MM.1S (cell line): ENCODE results near the gene IARS1.

ENCODE experiments used
- DNase-seq: peaks from one replicate; pipeline ENCODE4 v3.0.0-alpha.2; 2015
- H2AFZ ChIP-seq: fragments of 300-600 bp; sonication (generic); 2 replicates; pipeline ENCODE4 v1.6.0; 2016; ENCODE audit warnings: antibody characterized with exemption, low read length
- H3F3A ChIP-seq: fragments of 300-600 bp; sonication (generic); 2 replicates; pipeline ENCODE4 v1.6.1; 2016; ENCODE audit warnings: mild to moderate bottlenecking, antibody characterized with exemption, low read length, moderate library complexity, mixed read lengths; ENCODE audit not compliant: insufficient read depth
- H3K27ac ChIP-seq: fragments of 300-600 bp; sonication (generic); 2 replicates; pipeline ENCODE4 v1.5.1; 2016; ENCODE audit warnings: mild to moderate bottlenecking, low read length
- H3K27me3 ChIP-seq: fragments of 300-600 bp; sonication (generic); replicated peaks from 2 replicates; pipeline ENCODE4 v1.6.0; 2016; ENCODE audit warnings: low read length; ENCODE audit not compliant: insufficient read depth
- H3K36me3 ChIP-seq: fragments of 300-600 bp; sonication (generic); replicated peaks from 2 replicates; pipeline ENCODE4 v1.6.1; 2016; ENCODE audit warnings: mild to moderate bottlenecking, low read length, mixed read lengths; ENCODE audit not compliant: insufficient read depth
- H3K4me1 ChIP-seq: fragments of 300-600 bp; sonication (generic); 2 replicates; pipeline ENCODE4 v1.6.1; 2016; ENCODE audit warnings: low read length, mixed read lengths
- H3K4me2 ChIP-seq: fragments of 300-600 bp; sonication (generic); 2 replicates; pipeline ENCODE4 v1.6.0; 2016; ENCODE audit warnings: low read depth, low read length
- H3K4me3 ChIP-seq: fragments of 300-600 bp; sonication (generic); 2 replicates; pipeline ENCODE4 v1.5.1; 2016; ENCODE audit warnings: low read length, mixed read lengths
- H3K79me2 ChIP-seq: fragments of 300-600 bp; sonication (generic); 2 replicates; pipeline ENCODE4 v1.6.1; 2016; ENCODE audit warnings: mixed run types, low read length, mixed read lengths
- H3K9ac ChIP-seq: fragments of 300-600 bp; sonication (generic); 2 replicates; pipeline ENCODE4 v1.6.1; 2016; ENCODE audit warnings: low read length, mixed read lengths
- H3K9me2 ChIP-seq: fragments of 300-600 bp; sonication (generic); replicated peaks from 2 replicates; pipeline ENCODE4 v1.6.1; 2016; ENCODE audit warnings: mild to moderate bottlenecking, low read length, mixed read lengths; ENCODE audit not compliant: insufficient read depth
- H3K9me3 ChIP-seq: fragments of 300-600 bp; sonication (generic); replicated peaks from 2 replicates; pipeline ENCODE4 v1.6.1; 2016; ENCODE audit warnings: mild to moderate bottlenecking, low read length, mixed read lengths; ENCODE audit not compliant: insufficient read depth
- H4K20me1 ChIP-seq: fragments of 300-600 bp; sonication (generic); 2 replicates; pipeline ENCODE4 v1.6.1; 2016; ENCODE audit warnings: mild to moderate bottlenecking, low read length, moderate library complexity, mixed read lengths; ENCODE audit not compliant: insufficient read depth
- CTCF ChIP-seq: fragments of 300-600 bp; sonication (generic); IDR thresholded peaks from 2 replicates; pipeline ENCODE4 v1.5.1; 2016; ENCODE audit warnings: antibody characterized with exemption, low read length, mixed read lengths
- EZH2 ChIP-seq: fragments of 300-600 bp; sonication (generic); optimal IDR thresholded peaks from 2 replicates; pipeline ENCODE3; 2017; ENCODE audit warnings: low read depth, mild to moderate bottlenecking, antibody characterized with exemption, low read length, mixed read lengths
- EZH2phosphoT487 ChIP-seq: fragments of 300-600 bp; sonication (generic); IDR thresholded peaks from 2 replicates; pipeline ENCODE4 v1.6.1; 2018; ENCODE audit warnings: antibody characterized with exemption, low read length

IARS1 gene

DNA sequence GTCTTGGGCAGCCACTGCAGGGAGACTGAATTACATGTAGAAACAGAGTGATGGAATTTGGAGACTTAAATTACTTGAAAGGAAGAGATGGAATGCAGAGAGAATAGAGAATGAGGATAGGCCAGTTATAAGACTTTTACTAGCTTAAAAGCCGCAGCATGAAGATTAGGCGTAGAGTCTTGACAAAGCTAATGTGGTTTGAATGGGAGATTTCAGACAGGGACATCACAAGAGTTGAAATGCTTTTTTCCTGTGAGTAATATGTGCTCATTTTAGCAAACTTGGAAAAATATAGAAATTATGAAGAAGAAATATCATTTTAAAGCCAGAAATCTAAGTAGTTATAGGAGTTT is 39.8 kb upstream of the IARS1 start:
- H3K9ac ChIP-seq, result no peak overlapping the region
- H3K4me2 ChIP-seq, result no peak overlapping the region
- no peak overlapping the region for H3K4me3 ChIP-seq
- no peaks in the 10 kb centered on the region for H4K20me1 ChIP-seq
- no peaks in the 10 kb centered on the region for H3K9me2 ChIP-seq
- H3F3A ChIP-seq, result no peaks in the 10 kb centered on the region
- H3K79me2 ChIP-seq, result peaks cover 21% of the 10 kb centered on the region
- H3K36me3 ChIP-seq, result no peaks in the 10 kb centered on the region; the same call in 1 of the 2 replicates
- H3K27ac ChIP-seq, result no peak overlapping the region
- no peaks in the 10 kb centered on the region for H3K9me3 ChIP-seq
- H3K27me3 ChIP-seq, result no peaks in the 10 kb centered on the region
- 0 out of 2 replicates have a peak, but pooled peaks cover 2% of the 10 kb centered on the region for H3K4me1 ChIP-seq
- no peak for DNase-seq
- TF ChIP-seq EZH2phosphoT487 (no peak), EZH2 (no peak), CTCF (no peak)
- H2AFZ ChIP-seq, result no peak overlapping the region

GRCh38 chr9:92332577-92333281 is 39.2 kb upstream of the IARS1 start:
- no peaks in the 10 kb centered on the region for H3K9me2 ChIP-seq

GRCh38 chr9:92328225-92328624 is 34.7 kb upstream of the IARS1 start:
- Histone ChIP-seq H4K20me1 (no peaks in the 10 kb centered on the region), H3K9me2 (no peaks in the 10 kb centered on the region), H3K27ac (no peak overlapping the region), H3K27me3 (no peaks in the 10 kb centered on the region), H3K4me3 (no peak overlapping the region), H3F3A (no peaks in the 10 kb centered on the region; the same call in 1 of the 2 replicates), H2AFZ (no peak overlapping the region), H3K9me3 (no peaks in the 10 kb centered on the region), H3K4me2 (peak overlapping the region; percentile 12; the same call in 1 of the 2 replicates), H3K4me1 (peaks cover 26% of the 10 kb centered on the region), H3K9ac (no peak overlapping the region), H3K79me2 (peaks cover 66% of the 10 kb centered on the region), H3K36me3 (peaks cover under 1% of the 10 kb centered on the region; the same call in 1 of the 2 replicates)
- no peak for TF ChIP-seq EZH2phosphoT487
- TF ChIP-seq CTCF, result no peak; the same call in 1 of the 2 replicates
- TF ChIP-seq EZH2, result no peak
- no peak for DNase-seq

More at GRCh38 chr9:92332577-92333281, 39.2 kb upstream of the IARS1 start:
- H3K4me1 ChIP-seq, result peaks cover 7% of the 10 kb centered on the region; the same call in 1 of the 2 replicates
- TF ChIP-seq EZH2phosphoT487 (no peak), EZH2 (no peak), CTCF (no peak)
- H3K79me2 ChIP-seq, result peaks cover 26% of the 10 kb centered on the region
- H3K36me3 ChIP-seq, result no peaks in the 10 kb centered on the region
- H3K27ac ChIP-seq, result no peak overlapping the region
- no peaks in the 10 kb centered on the region for H4K20me1 ChIP-seq
- H3K9ac ChIP-seq, result no peak overlapping the region
- H3K4me2 ChIP-seq, result no peak overlapping the region
- no peaks in the 10 kb centered on the region for H3K9me3 ChIP-seq
- no peak overlapping the region for H3K4me3 ChIP-seq
- H2AFZ ChIP-seq, result no peak overlapping the region
- H3F3A ChIP-seq, result no peaks in the 10 kb centered on the region
- no peak for DNase-seq
- H3K27me3 ChIP-seq, result no peaks in the 10 kb centered on the region
